ENCODE data around the gene AP3B1. TPM values are rescaled to one million over a fixed set of nuclear protein-coding genes. Genes with fewer than 3 reads are reported as not detected.

AP3B1 gene
- total RNA-seq, 5 donors from 2014 or later (not counting 1 experiment from before 2014, with no cell fraction given), result 26.2 to 40.8 (median 31.4) TPM

DNA sequence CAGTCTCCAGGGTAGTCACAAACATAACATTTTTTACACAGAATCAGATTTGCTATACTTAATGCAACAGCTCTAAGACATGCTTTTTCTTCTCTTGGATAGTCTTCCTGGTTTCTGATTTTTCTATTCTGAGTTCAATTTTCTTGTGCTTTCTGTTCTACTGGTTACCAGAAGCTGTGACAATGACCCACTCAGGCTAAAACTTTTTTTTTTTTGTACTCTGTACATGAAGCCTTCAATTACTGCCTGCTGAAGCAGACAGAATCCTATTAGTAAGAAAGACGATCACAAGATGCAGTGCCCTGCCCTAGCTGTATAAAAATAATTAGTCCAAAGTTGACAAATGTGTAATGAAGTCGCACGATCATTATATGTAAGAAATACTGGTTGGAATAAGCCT is 287.3 kb downstream of the AP3B1 start:
- Mint-ChIP-seq H3K9me3 (no peaks in the 10 kb centered on the region), H3K27me3 (no peaks in the 10 kb centered on the region), H3K27ac (no peak overlapping the region), H3K4me3 (no peak overlapping the region), H3K36me3 (peaks cover 20% of the 10 kb centered on the region), H3K4me1 (no peaks in the 10 kb centered on the region)
- Histone ChIP-seq H3K27me3 (replicated peaks in 1 of 2; ENCODE audit: control insufficient read depth in 2 of 2, extremely low read depth in 1 of 2, insufficient read depth in 2 of 2, low read length in 1 of 2) (no peaks in the 10 kb centered on the region), H3K27ac (ENCODE audit: low read length) (no peak overlapping the region), H3K4me3 (ENCODE audit: control insufficient read depth in 1 of 2, extremely low read depth in 1 of 2, low read length in 1 of 2) (no peak overlapping the region), H3K9me3 (no peaks in the 10 kb centered on the region), H3K4me1 (ENCODE audit: control insufficient read depth in 1 of 2, extremely low read depth in 1 of 2, insufficient read depth in 2 of 2, low read length in 2 of 2) (no peaks in the 10 kb centered on the region), H3K36me3 (ENCODE audit: control insufficient read depth in 2 of 2, extremely low read depth in 1 of 2, insufficient read depth in 1 of 2, low read length in 1 of 2) (peaks cover 0 to 5% of the 10 kb centered on the region in 2 donors)
- ATAC-seq (replicated peaks in 1 of 4), result no peak
- POLR2A ChIA-PET, result interaction anchor here in 1 of 2 donors (0.7 kb wide), 1 partner anchor 35 kb away, joined by 5 read pairs; no protein-coding TSS in a partner anchor
- DNase-seq, result no peak
- no CpG with 5 or more reads among the region's 3 CpGs for WGBS (ENCODE audit: insufficient coverage)
- CTCF ChIA-PET, result no interaction called here

DNA sequence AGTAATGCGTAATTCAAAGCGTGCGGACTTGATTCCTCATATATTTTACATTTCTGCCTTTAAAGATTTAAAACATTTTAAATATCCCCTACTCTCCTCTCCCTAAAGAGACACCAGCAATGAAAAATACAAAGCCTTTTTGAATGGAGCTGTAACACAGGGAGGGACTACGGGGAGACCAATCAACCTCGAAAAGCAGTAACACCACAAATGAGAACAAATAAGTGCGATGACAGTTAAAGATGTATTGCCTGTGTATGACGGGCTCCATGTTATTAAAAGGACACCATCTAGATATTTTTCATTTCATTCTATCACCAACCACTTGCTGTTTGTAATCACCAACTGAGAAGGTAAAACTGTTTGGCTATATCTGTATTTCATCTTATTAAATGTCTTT is 288.0 kb downstream of the AP3B1 start:
- WGBS (ENCODE audit: insufficient coverage), result no CpG with 5 or more reads among the region's 7 CpGs
- Histone ChIP-seq H3K4me1 (ENCODE audit: control insufficient read depth in 1 of 2, extremely low read depth in 1 of 2, insufficient read depth in 2 of 2, low read length in 2 of 2) (no peaks in the 10 kb centered on the region), H3K27ac (ENCODE audit: low read length) (no peak overlapping the region), H3K4me3 (ENCODE audit: control insufficient read depth in 1 of 2, extremely low read depth in 1 of 2, low read length in 1 of 2) (no peak overlapping the region), H3K9me3 (no peaks in the 10 kb centered on the region), H3K27me3 (replicated peaks in 1 of 2; ENCODE audit: control insufficient read depth in 2 of 2, extremely low read depth in 1 of 2, insufficient read depth in 2 of 2, low read length in 1 of 2) (no peaks in the 10 kb centered on the region), H3K36me3 (ENCODE audit: control insufficient read depth in 2 of 2, extremely low read depth in 1 of 2, insufficient read depth in 1 of 2, low read length in 1 of 2) (peaks cover 0 to 5% of the 10 kb centered on the region in 2 donors)
- Mint-ChIP-seq H3K4me3 (no peak overlapping the region), H3K36me3 (peaks cover 21% of the 10 kb centered on the region), H3K27me3 (no peaks in the 10 kb centered on the region), H3K4me1 (no peaks in the 10 kb centered on the region), H3K9me3 (no peaks in the 10 kb centered on the region), H3K27ac (no peak overlapping the region)
- ATAC-seq (replicated peaks in 1 of 4) (no peak), DNase-seq (no peak)
- ChIA-PET POLR2A (no interaction called here), CTCF (no interaction called here)

GRCh38 chr5:78005021-78005785 is 289.3 kb downstream of the AP3B1 start:
- Mint-ChIP-seq H3K4me1 (no peaks in the 10 kb centered on the region), H3K27ac (no peak overlapping the region), H3K4me3 (no peak overlapping the region), H3K36me3 (peaks cover 24% of the 10 kb centered on the region), H3K9me3 (no peaks in the 10 kb centered on the region), H3K27me3 (no peaks in the 10 kb centered on the region)
- WGBS (ENCODE audit: insufficient coverage), result no CpG with 5 or more reads among the region's 5 CpGs
- no peak overlapping the region for H3K27ac ChIP-seq (ENCODE audit: low read length)
- no peak overlapping the region for H3K4me3 ChIP-seq (ENCODE audit: control insufficient read depth in 1 of 2, extremely low read depth in 1 of 2, low read length in 1 of 2)
- H3K9me3 ChIP-seq, result no peaks in the 10 kb centered on the region
- POLR2A ChIA-PET, result no interaction called here
- CTCF ChIA-PET, result interaction anchor here in 1 of 2 donors (0.6 kb wide), 1 partner anchor 604 kb away, joined by 6 read pairs; no protein-coding TSS in a partner anchor
- no peaks in the 10 kb centered on the region for H3K4me1 ChIP-seq (ENCODE audit: control insufficient read depth in 1 of 2, extremely low read depth in 1 of 2, insufficient read depth in 2 of 2, low read length in 2 of 2)
- H3K27me3 ChIP-seq (replicated peaks in 1 of 2; ENCODE audit: control insufficient read depth in 2 of 2, extremely low read depth in 1 of 2, insufficient read depth in 2 of 2, low read length in 1 of 2), result no peaks in the 10 kb centered on the region
- H3K36me3 ChIP-seq (ENCODE audit: control insufficient read depth in 2 of 2, extremely low read depth in 1 of 2, insufficient read depth in 1 of 2, low read length in 1 of 2), result peaks cover 0 to 5% of the 10 kb centered on the region in 2 donors
- DNase-seq, result no peak
- no peak for ATAC-seq (replicated peaks in 1 of 4)

DNA sequence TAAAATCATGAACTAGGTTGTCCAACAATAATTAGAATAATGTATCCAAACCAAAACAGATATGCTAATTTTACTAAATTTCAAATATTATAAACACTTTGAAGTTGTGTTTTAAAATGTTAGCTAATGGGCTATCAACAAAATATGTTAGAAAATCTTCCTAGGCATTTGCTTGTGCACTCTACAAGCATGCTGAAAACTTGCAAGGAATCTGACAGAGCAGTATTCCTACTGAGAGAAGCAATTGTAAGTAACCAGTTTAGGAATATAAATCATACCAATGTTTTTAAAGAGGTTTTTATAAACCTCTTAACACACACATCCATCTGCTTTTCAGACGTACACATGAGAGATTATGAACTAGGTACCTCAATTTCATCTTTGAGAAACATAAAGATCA is 289.9 kb downstream of the AP3B1 start:
- 100% methylated on average over 1 of the region's 1 CpG for WGBS (ENCODE audit: insufficient coverage)
- ChIA-PET POLR2A (no interaction called here), CTCF (no interaction called here)
- DNase-seq, result no peak
- no peak overlapping the region for H3K27ac ChIP-seq (ENCODE audit: low read length)
- Mint-ChIP-seq H3K4me1 (no peaks in the 10 kb centered on the region), H3K27ac (no peak overlapping the region), H3K27me3 (no peaks in the 10 kb centered on the region), H3K9me3 (no peaks in the 10 kb centered on the region), H3K4me3 (no peak overlapping the region), H3K36me3 (peaks cover 27% of the 10 kb centered on the region)
- H3K36me3 ChIP-seq (ENCODE audit: control insufficient read depth in 2 of 2, extremely low read depth in 1 of 2, insufficient read depth in 1 of 2, low read length in 1 of 2), result peaks cover 0 to 12% of the 10 kb centered on the region in 2 donors
- no peaks in the 10 kb centered on the region for H3K4me1 ChIP-seq (ENCODE audit: control insufficient read depth in 1 of 2, extremely low read depth in 1 of 2, insufficient read depth in 2 of 2, low read length in 2 of 2)
- no peak for ATAC-seq (replicated peaks in 1 of 4)
- no peaks in the 10 kb centered on the region for H3K9me3 ChIP-seq
- H3K4me3 ChIP-seq (ENCODE audit: control insufficient read depth in 1 of 2, extremely low read depth in 1 of 2, low read length in 1 of 2), result no peak overlapping the region
- no peaks in the 10 kb centered on the region for H3K27me3 ChIP-seq (replicated peaks in 1 of 2; ENCODE audit: control insufficient read depth in 2 of 2, extremely low read depth in 1 of 2, insufficient read depth in 2 of 2, low read length in 1 of 2)

- H3K9me3 ChIP-seq, result no peaks in the 10 kb centered on the region
- ChIA-PET CTCF (no interaction called here), POLR2A (no interaction called here)
- H3K4me3 Mint-ChIP-seq, result no peak overlapping the region
- no peaks in the 10 kb centered on the region for H3K9me3 Mint-ChIP-seq
- H3K4me1 ChIP-seq (ENCODE audit: control insufficient read depth in 1 of 2, extremely low read depth in 1 of 2, insufficient read depth in 2 of 2, low read length in 2 of 2), result no peaks in the 10 kb centered on the region
- peaks cover 0 to 17% of the 10 kb centered on the region in 2 donors for H3K36me3 ChIP-seq (ENCODE audit: control insufficient read depth in 2 of 2, extremely low read depth in 1 of 2, insufficient read depth in 1 of 2, low read length in 1 of 2)
- no peak overlapping the region for H3K27ac ChIP-seq (ENCODE audit: low read length)
- ATAC-seq (replicated peaks in 1 of 4) (no peak), DNase-seq (no peak)
- H3K27me3 Mint-ChIP-seq, result no peaks in the 10 kb centered on the region
- no peaks in the 10 kb centered on the region for H3K4me1 Mint-ChIP-seq
- peaks cover 33% of the 10 kb centered on the region for H3K36me3 Mint-ChIP-seq
- H3K27ac Mint-ChIP-seq, result no peak overlapping the region
- 100% methylated on average over 2 of the region's 7 CpGs for WGBS (ENCODE audit: insufficient coverage)
- no peak overlapping the region for H3K4me3 ChIP-seq (ENCODE audit: control insufficient read depth in 1 of 2, extremely low read depth in 1 of 2, low read length in 1 of 2)
- no peaks in the 10 kb centered on the region for H3K27me3 ChIP-seq (replicated peaks in 1 of 2; ENCODE audit: control insufficient read depth in 2 of 2, extremely low read depth in 1 of 2, insufficient read depth in 2 of 2, low read length in 1 of 2)
These were observed 290.6 kb downstream of the AP3B1 start for GRCh38 chr5:78003919-78004318.

DNA sequence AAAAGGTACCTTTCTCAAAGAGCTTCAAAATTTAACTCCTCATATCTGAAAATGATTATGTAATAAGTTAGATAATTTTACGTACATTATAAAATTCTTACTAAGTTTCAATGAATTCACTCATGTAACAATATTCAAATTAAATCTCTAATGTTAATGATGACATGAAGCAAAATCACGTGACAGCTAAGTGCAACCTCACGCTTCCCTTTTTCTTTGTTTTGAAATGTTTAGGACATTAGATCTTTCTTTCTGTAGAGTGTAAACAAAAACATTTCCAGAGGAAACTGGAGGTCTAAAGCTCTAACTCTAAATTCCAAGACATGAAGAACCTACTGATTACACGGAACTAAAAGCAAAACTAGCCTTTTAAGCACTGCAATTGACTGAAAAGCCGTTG is 291.0 kb downstream of the AP3B1 start:
- peaks cover 0 to 21% of the 10 kb centered on the region in 2 donors for H3K36me3 ChIP-seq (ENCODE audit: control insufficient read depth in 2 of 2, extremely low read depth in 1 of 2, insufficient read depth in 1 of 2, low read length in 1 of 2)
- H3K36me3 Mint-ChIP-seq, result peaks cover 38% of the 10 kb centered on the region
- no peaks in the 10 kb centered on the region for H3K27me3 Mint-ChIP-seq
- no peak for DNase-seq
- H3K4me3 ChIP-seq (ENCODE audit: control insufficient read depth in 1 of 2, extremely low read depth in 1 of 2, low read length in 1 of 2), result no peak overlapping the region
- 100% methylated on average over 1 of the region's 5 CpGs for WGBS (ENCODE audit: insufficient coverage)
- H3K27me3 ChIP-seq (replicated peaks in 1 of 2; ENCODE audit: control insufficient read depth in 2 of 2, extremely low read depth in 1 of 2, insufficient read depth in 2 of 2, low read length in 1 of 2), result no peaks in the 10 kb centered on the region
- no peak overlapping the region for H3K27ac ChIP-seq (ENCODE audit: low read length)
- no peak overlapping the region for H3K27ac Mint-ChIP-seq
- H3K9me3 Mint-ChIP-seq, result no peaks in the 10 kb centered on the region
- ChIA-PET POLR2A (no interaction called here), CTCF (no interaction called here)
- no peaks in the 10 kb centered on the region for H3K9me3 ChIP-seq
- no peaks in the 10 kb centered on the region for H3K4me1 ChIP-seq (ENCODE audit: control insufficient read depth in 1 of 2, extremely low read depth in 1 of 2, insufficient read depth in 2 of 2, low read length in 2 of 2)
- H3K4me3 Mint-ChIP-seq, result no peak overlapping the region
- H3K4me1 Mint-ChIP-seq, result no peaks in the 10 kb centered on the region
- no peak for ATAC-seq (replicated peaks in 1 of 4)
